Activated CD8-positive, alpha-beta T cell treated with anti-CD3 and anti-CD28 coated beads for 36 hours (primary cell): ENCODE measurements around the gene TRMT44. TPM values are rescaled to one million over a fixed set of nuclear protein-coding genes. Genes with fewer than 3 reads are reported as not detected.
"Not testable (repeated sequence)": the region's sequence is repeated elsewhere in the genome, so short reads cannot be mapped to it uniquely, and the experiment has no call there.

Source experiments
- ATAC-seq: fragments of 200-7000 bp; cut with Tn5 transposase; one replicate; pipeline ENCODE4 v1.10.0; 2021; ENCODE audit warnings: mild to moderate bottlenecking, moderate library complexity
- CTCF ChIA-PET: fragments of 350-600 bp; sonication (Branson Sonifier 250); formaldehyde crosslinking; loops from one replicate; lab custom pipeline; 2021; ENCODE audit warnings: antibody characterized with exemption; lab: Charles Lee
- POLR2A ChIA-PET: fragments of 350-600 bp; sonication (Branson Sonifier 250); formaldehyde crosslinking; loops from one replicate; lab custom pipeline; 2021; ENCODE audit warnings: antibody characterized with exemption; lab: Charles Lee
- DNase-seq: peaks from one replicate; pipeline ENCODE4 v3.0.0-alpha.2; 2020
- H3K27ac Mint-ChIP-seq: one replicate; pipeline ENCODE4 v1.8.0; 2021; ENCODE audit warnings: mild to moderate bottlenecking, mixed read lengths
- H3K27me3 Mint-ChIP-seq: one replicate; pipeline ENCODE4 v1.8.0; 2021; ENCODE audit warnings: mixed read lengths
- H3K36me3 Mint-ChIP-seq: one replicate; pipeline ENCODE4 v1.8.0; 2021; ENCODE audit warnings: low read depth, mixed read lengths
- H3K4me1 Mint-ChIP-seq: one replicate; pipeline ENCODE4 v1.8.0; 2021; ENCODE audit warnings: low read depth, mixed read lengths
- H3K4me3 Mint-ChIP-seq: one replicate; pipeline ENCODE4 v1.8.0; 2021; ENCODE audit warnings: mild to moderate bottlenecking, moderate library complexity, mixed read lengths
- H3K9me3 Mint-ChIP-seq: one replicate; pipeline ENCODE4 v1.8.0; 2021; ENCODE audit warnings: mixed read lengths
- intact Hi-C: fragments of 100-400 bp; cut with micrococcal nuclease; formaldehyde crosslinking; loops from one replicate; pipeline ENCODE4 v1.10.0; 2022
- total RNA-seq, 2 experiments: library from RNA; stranded (reverse); gene quantifications; one replicate each; pipeline ENCODE4 v1.2.3, GENCODE V29; 2021
- TF ChIP-seq, protein P1 (sequence below): fragments of 200-600 bp; IDR thresholded peaks from one replicate; pipeline ENCODE4 v1.8.0; 2022; ENCODE audit warnings: antibody characterized with exemption, mild to moderate bottlenecking

TRMT44 gene
- total RNA-seq, 2 experiments from 2014 or later = 25.5 to 26.3 TPM

GRCh38 chr4:8510191-8510590, 69.6 kb downstream of the TRMT44 start:
- TF ChIP-seq, protein P1, sequence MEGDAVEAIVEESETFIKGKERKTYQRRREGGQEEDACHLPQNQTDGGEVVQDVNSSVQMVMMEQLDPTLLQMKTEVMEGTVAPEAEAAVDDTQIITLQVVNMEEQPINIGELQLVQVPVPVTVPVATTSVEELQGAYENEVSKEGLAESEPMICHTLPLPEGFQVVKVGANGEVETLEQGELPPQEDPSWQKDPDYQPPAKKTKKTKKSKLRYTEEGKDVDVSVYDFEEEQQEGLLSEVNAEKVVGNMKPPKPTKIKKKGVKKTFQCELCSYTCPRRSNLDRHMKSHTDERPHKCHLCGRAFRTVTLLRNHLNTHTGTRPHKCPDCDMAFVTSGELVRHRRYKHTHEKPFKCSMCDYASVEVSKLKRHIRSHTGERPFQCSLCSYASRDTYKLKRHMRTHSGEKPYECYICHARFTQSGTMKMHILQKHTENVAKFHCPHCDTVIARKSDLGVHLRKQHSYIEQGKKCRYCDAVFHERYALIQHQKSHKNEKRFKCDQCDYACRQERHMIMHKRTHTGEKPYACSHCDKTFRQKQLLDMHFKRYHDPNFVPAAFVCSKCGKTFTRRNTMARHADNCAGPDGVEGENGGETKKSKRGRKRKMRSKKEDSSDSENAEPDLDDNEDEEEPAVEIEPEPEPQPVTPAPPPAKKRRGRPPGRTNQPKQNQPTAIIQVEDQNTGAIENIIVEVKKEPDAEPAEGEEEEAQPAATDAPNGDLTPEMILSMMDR = no peak
- DNase-seq (no peak), ATAC-seq (no peak)
- no peaks in the 10 kb centered on the region for H3K4me1 Mint-ChIP-seq
- H3K9me3 Mint-ChIP-seq = peaks cover 10% of the 10 kb centered on the region
- intact Hi-C loops = no loop called here
- no peak overlapping the region for H3K4me3 Mint-ChIP-seq
- H3K27ac Mint-ChIP-seq = no peak overlapping the region
- H3K36me3 Mint-ChIP-seq = no peaks in the 10 kb centered on the region
- POLR2A ChIA-PET = no interaction called here
- CTCF ChIA-PET = no interaction called here
- no peaks in the 10 kb centered on the region for H3K27me3 Mint-ChIP-seq

DNA sequence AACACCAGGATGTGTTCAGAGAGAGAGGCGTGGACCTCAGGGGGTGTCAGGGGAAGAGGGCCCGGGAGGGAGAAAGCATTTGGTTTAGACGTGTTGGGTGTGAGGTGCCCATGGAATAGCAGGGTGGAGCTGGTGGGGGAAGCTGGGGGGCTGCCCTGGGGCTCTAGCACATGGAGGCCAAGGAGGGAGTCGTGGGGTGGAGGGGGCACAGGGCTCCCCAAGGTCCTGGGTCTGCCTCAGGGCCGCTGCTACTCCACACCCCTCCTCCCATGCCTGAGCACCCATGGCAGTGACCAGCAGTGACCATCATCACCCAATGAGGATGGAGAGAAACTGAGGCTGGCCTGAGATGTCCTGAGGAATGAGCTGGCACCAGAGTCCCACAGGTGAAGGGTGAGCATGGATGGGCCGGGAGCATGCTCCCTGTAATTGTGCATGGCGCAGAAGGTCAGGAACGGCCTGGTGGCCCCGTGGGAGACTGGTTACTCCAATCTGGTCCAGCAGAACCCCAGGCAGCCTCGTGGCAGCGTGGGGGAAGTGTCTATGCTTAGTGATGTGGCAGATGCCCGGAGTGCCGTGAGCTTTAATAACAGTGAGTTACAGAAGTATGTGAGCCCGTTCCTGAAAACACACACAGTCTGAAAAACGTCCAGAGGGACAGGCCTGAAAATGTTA, 70.2 kb downstream of the TRMT44 start:
- CTCF ChIA-PET = no interaction called here
- H3K4me3 Mint-ChIP-seq = no peak overlapping the region
- TF ChIP-seq, protein P1 = no peak
- H3K27ac Mint-ChIP-seq = no peak overlapping the region
- H3K36me3 Mint-ChIP-seq = no peaks in the 10 kb centered on the region
- DNase-seq (no peak), ATAC-seq (no peak)
- POLR2A ChIA-PET = no interaction called here
- intact Hi-C loops = no loop called here
- H3K27me3 Mint-ChIP-seq = no peaks in the 10 kb centered on the region
- no peaks in the 10 kb centered on the region for H3K4me1 Mint-ChIP-seq
- H3K9me3 Mint-ChIP-seq = peaks cover 10% of the 10 kb centered on the region

DNA sequence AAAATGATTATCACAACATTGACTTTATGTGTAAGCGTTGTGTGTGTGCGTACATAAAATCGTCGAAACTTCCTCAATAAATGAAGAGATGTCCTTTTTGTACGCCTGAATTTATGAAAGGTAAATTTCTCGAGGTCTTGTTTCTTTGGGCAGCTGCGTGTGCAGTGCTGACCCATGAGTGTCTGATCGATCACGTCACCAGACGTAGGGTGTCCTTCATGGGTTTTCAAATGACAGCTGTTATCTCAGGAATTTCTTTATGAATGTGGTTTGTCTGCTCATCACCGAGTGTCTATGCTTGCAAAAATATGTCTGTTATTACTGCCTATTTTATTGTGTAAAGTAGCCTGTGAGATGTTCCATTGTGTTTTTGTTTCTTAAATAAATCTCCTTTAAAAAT, 71.9 kb downstream of the TRMT44 start:
- DNase-seq = no peak
- CTCF ChIA-PET = no interaction called here
- no peak for ATAC-seq
- Mint-ChIP-seq H3K27me3 (no peaks in the 10 kb centered on the region), H3K4me3 (no peak overlapping the region), H3K9me3 (peaks cover 10% of the 10 kb centered on the region), H3K36me3 (no peaks in the 10 kb centered on the region), H3K4me1 (no peaks in the 10 kb centered on the region), H3K27ac (no peak overlapping the region)
- POLR2A ChIA-PET = no interaction called here
- TF ChIP-seq, protein P1 = no peak
- intact Hi-C loops = no loop called here

DNA sequence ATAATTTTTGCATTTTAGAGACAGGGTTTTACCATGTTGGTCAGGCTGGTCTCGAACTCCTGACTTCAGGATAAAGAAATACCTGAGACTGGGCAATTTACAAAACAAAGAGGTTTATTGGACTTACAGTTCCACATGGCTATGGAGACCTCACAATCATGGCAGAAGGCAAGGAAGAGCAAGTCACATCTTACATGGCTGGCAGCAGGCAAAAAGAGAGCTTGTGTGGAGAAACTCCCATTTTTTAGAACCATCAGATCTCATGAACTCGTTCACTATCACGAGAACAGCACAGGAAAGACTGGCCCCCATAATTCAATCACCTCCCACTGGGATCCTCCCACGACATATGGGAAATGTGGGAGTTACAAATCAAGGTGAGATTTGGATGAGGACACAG, 72.5 kb downstream of the TRMT44 start:
- intact Hi-C loops, H3K9me3 Mint-ChIP-seq, H3K27me3 Mint-ChIP-seq, ATAC-seq, DNase-seq, H3K36me3 Mint-ChIP-seq, CTCF ChIA-PET, POLR2A ChIA-PET, H3K27ac Mint-ChIP-seq, H3K4me1 Mint-ChIP-seq, H3K4me3 Mint-ChIP-seq: not testable (repeated sequence)

DNA sequence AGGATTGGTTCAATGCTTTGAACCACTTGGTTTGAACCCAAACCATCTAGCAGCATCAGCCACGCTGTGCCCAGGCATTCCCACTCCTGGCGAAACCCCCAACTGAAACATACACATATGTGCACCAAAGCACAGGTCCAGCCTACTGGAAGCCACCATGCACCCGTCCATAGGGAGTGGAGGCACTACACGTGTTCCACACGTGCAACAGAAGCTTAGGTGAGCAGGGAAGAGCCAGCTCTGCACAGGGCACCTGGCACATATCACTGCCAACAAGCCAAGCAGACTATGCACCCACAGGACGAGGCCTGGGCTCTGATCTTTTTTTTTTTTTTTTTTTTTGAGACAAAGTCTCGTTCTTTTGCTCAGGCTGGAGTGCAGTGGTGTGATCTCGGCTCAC, 73.4 kb downstream of the TRMT44 start:
- TF ChIP-seq, protein P1 = no peak
- H3K4me3 Mint-ChIP-seq = no peak overlapping the region
- no peaks in the 10 kb centered on the region for H3K36me3 Mint-ChIP-seq
- H3K9me3 Mint-ChIP-seq = peaks cover 10% of the 10 kb centered on the region
- H3K27ac Mint-ChIP-seq = no peak overlapping the region
- no peak for ATAC-seq
- intact Hi-C loops = no loop called here
- no peak for DNase-seq
- CTCF ChIA-PET = no interaction called here
- H3K27me3 Mint-ChIP-seq = no peaks in the 10 kb centered on the region
- POLR2A ChIA-PET = interaction anchor here (0.5 kb wide), 1 partner anchor 52 kb away, joined by 3 read pairs; no protein-coding TSS in a partner anchor
- no peaks in the 10 kb centered on the region for H3K4me1 Mint-ChIP-seq
